ENCODE data around the gene SMARCD1.
"Not testable (repeated sequence)": the region's sequence is repeated elsewhere in the genome, so short reads cannot be mapped to it uniquely, and the experiment has no call there.

DNA sequence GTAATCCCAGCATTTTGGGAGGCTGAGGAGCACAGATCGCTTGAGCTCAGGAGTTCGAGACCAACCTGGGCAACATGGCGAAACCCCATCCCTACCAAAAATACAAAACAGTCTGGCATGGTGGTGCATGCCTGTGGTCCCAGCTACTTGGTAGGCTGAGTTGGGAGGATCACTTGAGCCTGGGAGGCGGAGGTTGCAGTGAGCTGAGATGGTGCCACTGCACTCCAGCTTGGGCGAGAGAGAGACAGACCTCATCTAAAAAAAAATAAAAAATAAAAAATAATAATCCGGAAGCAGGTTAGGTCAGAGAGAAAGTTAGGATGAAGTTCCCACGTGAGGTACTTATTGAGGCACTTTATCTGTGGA is 750 bp upstream of the SMARCD1 start:
- not testable (repeated sequence) for TF ChIP-seq ZNF274 (IDR thresholded peaks at IDR 0.05; ENCODE audit: low read depth, low read length); YY1 (IDR thresholded peaks at IDR 0.05; ENCODE audit: insufficient read depth, insufficient read length)
